GM18870 (cell line): ENCODE data around the gene OSBPL7.
A peak's percentile ranks its signal among the peaks of the same experiment; 100 is the strongest.

ENCODE experiments used
- ATAC-seq: cut with Tn5 transposase; IDR thresholded peaks from one replicate; pipeline ENCODE4 v1.9.1; 2021; ENCODE audit warnings: moderate library complexity; ENCODE audit not compliant: unreplicated experiment

Gene OSBPL7

DNA sequence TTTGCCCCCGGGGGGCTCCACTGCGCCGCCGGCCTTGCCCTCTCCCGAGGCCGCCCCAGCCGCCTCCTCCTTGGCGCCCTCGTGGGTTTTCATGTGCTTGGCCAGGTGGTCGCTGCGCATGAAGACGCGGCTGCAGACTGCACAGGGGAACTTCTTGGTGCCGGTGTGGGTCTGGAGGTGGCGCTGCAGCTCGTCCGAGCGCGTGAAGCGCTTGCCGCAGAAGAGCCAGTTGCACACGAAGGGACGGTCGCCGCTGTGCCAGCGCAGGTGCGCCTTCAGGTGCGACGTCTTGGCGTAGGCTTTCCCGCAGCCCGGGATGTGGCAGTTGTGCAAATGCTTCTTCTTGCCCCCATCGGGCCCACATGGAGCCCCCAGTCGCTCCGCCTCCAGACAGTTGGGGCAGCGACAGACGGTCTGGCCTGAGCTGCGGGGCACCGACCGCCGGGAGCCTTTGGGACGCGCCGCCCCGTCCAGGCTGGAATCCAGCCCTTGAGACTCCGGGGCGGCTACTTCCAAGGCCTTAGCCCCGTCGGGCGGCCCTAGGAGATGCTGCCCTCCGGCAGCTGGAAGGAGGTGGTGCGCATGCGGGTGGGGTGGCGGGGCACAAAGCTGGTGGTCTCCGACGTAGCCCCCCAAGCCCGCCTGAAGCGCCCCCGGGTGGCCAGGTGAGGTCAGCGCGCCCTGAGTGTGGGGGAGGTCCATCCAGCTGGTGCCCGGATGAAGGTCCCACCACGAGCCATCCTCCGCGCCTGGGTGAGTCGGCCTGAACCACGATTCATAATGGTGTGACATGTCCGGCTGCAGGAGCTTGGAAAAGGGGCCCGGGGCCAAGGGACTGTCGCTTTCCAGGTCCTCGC lies 26.0 kb upstream of the OSBPL7 start:
- ATAC-seq: no peak

DNA sequence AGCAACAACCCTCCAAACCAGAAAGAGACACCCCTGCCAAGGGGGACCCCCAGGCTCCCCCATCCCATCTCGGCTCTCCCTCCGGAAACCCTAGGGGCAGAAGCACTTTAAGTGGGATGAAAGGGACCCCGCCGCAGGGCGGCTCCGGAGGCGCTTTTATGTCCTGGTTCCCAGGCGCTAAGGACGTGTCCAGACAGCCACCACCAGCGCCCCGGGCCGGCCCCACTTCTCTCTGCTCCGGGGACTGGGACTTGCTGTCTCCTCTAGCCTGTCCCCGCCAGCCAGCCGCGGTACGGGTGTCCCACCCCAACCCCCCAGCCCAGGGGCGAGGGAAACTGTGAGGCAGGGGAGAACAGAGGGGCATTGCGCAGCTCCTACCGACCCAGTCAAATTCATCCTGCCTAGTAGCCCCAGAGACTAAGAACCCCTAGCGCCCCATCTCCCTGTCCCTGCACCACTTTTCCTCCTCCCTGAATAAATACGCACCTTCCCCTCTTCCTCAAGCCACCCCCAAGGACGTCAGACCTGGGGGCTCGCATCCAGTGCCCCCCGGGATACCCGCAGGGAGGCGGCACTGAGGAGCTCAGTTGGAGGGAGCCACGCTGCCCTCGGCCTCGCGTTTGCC lies 25.2 kb upstream of the OSBPL7 start:
- ATAC-seq: no peak

DNA sequence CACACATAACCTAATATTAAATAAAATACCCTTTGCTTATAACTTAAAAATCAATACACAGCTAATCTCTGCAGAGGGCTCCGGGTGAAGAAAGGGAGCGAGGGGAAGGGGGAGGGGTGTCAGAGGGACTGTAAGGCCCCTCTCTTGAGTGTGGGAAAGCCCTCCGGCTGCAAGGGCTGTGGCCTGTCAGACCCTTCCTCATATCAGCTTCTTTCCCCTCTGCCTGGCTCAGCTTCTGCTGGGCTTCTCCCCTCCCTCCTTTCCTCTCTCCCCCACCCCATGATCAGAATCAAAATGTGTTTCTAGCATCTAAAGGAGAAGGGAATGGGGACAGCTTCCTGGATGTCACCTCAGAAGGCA lies 24.1 kb upstream of the OSBPL7 start:
- no peak for ATAC-seq

DNA sequence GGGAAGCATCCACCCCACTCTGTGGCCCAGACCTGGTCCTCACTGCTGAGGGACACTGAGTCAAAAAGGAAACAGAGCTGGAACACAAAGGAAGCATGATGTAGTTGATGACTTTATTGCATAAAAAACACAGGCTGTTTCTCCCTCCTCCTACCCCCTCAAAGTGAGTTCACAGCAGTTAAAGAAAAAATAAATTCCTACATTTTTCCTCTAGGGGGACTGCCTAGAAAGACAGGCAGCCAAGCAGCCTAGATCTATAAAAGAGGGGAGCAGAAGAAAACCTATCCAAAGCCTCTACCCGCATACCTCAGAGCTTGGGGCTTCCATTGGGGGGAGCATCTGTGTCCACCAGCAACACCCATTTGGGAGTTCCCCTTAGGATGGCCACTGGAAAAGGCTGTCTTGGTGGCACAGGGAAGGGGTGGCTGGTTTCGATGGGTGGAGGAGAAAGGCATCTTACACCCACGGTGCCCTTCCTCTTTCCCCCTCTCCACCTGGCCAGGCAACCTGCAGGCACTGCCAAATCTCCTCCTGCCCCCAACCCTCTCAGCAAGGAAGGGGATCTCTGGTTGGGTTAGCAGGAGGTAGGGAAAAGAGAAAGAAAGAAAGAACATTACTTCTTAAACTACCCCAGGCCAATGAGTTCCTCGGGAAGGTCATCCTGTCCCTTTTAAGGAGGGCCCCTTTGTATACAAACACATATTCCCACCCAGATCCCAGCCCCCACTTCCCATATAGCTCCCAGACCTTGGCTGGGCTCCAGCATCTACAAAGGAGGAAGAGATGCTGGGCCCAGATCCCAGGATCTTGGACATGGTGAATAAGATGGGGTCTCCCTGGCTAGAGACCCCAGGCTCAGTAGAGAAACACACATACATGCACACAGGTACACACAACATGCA lies 23.5 kb upstream of the OSBPL7 start:
- no peak for ATAC-seq

- ATAC-seq: no peak
Observed at GRCh38 chr17:47844227-47844626, 22.6 kb upstream of the OSBPL7 start.

- ATAC-seq: no peak
Observed at GRCh38 chr17:47843391-47843730, 21.8 kb upstream of the OSBPL7 start.

GRCh38 chr17:47841488-47842291 lies 20.1 kb upstream of the OSBPL7 start:
- ATAC-seq: no peak

GRCh38 chr17:47840742-47841487 lies 19.3 kb upstream of the OSBPL7 start, which contains the start of gene SCRN2:
Gene SCRN2 (minus strand): TSS chr17:47841273. CDS start chr17:47840843, 430 bp downstream.
- ATAC-seq: no peak

DNA sequence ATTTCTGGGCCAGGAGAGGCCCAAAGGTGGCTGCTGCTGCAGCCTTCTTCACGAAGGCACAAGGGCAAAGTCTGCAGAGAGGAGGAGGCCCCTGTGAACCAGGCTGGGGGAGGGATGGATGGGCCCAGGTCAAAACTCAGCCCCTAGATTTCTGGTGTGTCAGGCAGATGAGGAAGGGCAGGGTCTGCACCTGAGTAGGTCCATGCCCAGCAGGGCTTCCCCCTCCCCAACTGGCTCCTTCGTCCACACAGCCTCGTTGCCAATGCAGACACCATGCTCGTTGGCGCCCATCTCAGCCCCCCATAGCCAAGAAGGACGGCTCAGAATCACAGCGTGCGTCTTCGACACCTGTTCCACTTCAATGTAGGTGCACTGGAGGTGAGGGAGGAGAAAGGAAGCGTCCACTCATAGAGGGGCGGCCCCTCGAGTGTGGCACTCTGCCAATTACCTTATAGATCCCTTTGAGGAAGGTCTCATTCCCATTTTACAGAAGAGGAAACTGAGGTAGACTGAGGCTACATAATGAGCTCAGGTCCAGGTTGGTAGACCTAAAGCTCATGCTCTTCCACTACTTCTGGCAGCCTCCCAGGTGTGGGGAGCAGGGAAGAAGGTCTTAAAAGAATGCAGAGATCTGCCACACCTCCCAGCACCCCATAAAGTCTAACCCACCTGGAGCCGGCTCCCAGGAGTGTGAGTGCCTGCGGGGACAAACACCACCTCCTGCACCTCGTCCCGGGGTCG lies 18.6 kb upstream of the OSBPL7 start:
- ATAC-seq: no peak

- ATAC-seq: no peak
Observed at GRCh38 chr17:47839071-47839470, 17.5 kb upstream of the OSBPL7 start.

- ATAC-seq: no peak
Observed at GRCh38 chr17:47838636-47839035, 17.0 kb upstream of the OSBPL7 start.

DNA sequence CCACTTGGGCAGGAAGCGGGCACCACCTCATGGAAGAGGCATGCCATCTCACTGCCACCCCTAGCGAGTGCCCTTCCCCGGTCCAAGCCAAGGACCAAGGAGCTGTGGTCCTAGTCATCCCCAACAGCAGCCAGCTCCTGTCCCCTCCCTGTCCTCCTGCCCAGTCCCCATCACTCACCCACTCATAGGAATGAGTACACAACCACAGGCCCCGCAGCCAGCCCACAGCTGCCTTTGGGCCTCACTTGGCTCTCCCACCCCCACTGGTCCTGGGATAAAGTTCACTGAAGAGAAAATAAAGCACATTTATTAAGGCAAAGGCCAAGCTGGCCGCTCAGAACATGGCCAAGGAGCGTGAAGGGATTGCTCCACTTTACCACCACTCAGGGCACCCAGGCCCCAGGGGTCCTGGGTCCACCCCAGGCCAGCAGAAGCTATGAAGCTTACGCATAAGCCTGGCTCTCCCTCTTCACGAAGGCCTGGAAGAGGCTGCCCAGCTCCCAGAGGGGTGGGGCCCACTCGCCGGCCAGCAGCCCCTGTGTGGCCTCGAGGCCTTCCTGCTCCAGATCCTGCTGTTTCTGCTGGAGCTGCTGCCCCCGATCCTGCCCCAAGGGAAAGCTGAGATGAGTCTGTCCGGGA lies 15.9 kb upstream of the OSBPL7 start:
- ATAC-seq: no peak

- ATAC-seq: no peak
Observed at GRCh38 chr17:47836601-47837000, 15.0 kb upstream of the OSBPL7 start.

DNA sequence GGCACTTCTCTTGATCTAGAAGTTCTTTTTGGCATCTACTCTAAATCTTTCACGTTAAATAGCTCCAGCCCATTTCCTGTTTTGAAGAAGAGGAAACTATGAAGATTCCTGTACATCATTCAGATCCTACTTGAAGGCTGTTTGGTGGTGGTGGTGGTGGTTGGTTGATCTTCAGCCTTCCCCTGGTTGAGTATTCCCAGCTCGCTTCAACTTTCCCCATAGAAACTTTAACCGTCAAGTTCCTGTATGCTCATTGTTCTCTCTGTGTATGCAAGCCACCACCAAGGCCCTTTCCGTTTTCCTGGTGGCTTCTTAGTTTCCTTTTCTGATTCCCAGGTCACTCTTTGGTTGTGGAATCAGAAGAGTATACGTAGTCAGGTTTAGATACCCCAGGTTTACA lies 13.2 kb upstream of the OSBPL7 start:
- no peak for ATAC-seq

DNA sequence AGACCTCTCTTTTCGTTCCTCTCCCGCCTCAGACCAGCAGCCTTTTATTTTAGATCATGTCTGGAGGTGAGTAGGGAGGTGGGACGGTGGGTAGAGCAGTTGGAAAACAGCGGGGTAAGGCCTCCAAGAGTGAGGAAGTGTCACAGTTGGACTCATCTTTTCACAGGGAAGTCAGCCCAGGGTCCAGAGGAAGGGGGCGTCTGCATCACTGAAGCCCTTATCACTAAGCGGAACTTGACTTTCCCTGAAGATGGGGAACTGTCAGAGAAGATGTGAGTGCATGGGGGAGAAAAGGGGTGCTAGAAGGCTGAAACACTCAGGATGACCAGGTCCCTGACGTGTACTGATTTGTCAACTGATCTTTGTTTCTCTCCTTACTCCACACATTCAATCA lies 10.3 kb upstream of the OSBPL7 start:
- no peak for ATAC-seq

DNA sequence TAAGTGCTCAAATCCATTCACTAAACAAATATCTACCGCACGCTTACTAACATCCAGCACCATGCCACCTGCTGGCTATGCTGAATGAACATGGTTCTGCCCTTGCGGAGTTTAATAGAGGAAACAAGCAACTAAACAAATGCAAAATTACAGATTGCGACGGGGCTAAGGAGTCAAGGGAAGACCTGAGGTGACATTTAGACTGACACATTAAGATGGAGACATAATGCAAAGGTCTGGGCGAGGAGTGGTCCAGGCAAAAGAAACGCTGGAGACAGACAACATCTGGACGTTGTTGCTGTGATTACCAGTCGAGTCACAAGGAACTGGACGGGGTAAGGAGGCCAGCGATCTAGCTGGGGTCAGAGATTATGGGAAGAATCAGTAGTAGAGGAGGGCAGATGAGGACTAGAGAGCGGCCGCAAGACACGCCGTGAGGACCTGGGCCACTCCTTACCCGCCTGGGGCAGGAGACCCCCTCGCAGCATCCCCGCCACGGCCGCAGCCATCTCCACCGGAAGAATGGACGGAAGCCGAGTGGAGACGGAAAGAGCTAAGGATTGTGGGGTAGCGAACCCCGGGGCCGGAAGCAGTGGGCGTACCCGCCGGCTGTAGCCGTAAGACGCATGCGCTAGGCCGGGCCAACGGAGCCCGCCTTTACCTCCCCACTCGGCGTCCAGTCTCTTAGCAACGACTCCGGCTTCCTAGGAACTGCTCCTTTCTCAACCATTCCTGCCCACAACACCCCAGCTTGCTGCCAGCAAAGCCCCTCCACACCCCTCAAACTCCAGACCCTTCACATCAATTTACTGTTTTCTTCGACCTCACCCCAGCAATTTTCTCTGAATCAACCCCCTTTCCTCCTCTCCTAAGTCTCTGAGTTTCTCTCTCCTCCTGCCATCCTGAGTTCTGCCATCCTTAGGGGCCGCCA lies 9.7 kb upstream of the OSBPL7 start, which contains the start of the genes LRRC46 and MRPL10:
TSS of gene LRRC46 (plus strand) at position 668 of the 931 bp plus-strand sequence. CDS start 320 bp downstream, outside the sequence.
TSS of gene MRPL10 (minus strand) at position 539 of the 931 bp plus-strand sequence. CDS start at position 509, 30 bp downstream.
- peak; percentile 58 for ATAC-seq

GRCh38 chr17:47830396-47831002 lies 8.9 kb upstream of the OSBPL7 start:
- ATAC-seq: no peak
